HG03064 (cell line): ENCODE data around the gene APBA2.
"Not testable (repeated sequence)": the region's sequence is repeated elsewhere in the genome, so short reads cannot be mapped to it uniquely, and the experiment has no call there.

ENCODE experiments used
- ATAC-seq: cut with Tn5 transposase; IDR thresholded peaks from one replicate; pipeline ENCODE4 v1.9.1; 2021; ENCODE audit warnings: low read depth; ENCODE audit not compliant: unreplicated experiment

APBA2 gene

DNA sequence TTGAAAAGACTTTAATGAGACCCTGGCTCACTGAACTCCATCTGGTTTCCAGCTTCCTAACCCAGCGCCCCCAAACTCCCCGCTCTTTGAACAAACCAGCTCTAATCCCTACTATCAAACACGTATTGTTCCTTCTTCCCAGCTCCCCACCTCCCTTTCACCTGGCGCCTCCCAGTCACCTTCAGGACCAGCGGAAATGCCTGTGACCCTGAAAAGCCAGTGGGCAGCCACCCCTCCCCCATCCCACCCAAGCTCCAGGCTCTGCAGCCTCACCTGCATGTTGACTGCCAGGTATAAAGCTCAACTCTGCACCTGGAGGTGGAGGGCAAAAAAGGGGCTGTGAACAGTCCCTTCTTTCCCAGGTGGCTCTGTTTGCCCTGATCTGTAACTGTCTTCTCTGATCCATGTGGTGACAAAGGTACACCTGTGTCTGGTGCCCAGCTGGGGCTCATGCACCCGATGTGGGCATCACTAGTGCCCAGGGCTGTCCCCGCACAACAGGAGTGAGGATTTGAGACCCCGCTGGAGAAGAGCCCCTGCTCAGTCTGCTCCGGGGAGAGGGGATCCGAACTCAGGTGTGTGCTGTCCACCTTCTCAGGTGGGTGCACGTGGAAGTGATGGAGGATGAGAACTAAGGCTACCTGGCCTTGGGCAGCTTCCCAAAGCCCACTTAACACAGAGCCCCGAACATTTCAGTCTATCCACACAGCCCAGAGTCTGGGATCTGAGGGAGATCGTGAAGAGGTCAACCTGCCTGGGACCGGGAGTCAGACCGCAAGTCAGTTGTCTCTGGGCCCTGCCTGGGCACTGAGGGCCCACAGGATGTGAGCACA is 254.9 kb downstream of the APBA2 start:
- ATAC-seq = no peak

DNA sequence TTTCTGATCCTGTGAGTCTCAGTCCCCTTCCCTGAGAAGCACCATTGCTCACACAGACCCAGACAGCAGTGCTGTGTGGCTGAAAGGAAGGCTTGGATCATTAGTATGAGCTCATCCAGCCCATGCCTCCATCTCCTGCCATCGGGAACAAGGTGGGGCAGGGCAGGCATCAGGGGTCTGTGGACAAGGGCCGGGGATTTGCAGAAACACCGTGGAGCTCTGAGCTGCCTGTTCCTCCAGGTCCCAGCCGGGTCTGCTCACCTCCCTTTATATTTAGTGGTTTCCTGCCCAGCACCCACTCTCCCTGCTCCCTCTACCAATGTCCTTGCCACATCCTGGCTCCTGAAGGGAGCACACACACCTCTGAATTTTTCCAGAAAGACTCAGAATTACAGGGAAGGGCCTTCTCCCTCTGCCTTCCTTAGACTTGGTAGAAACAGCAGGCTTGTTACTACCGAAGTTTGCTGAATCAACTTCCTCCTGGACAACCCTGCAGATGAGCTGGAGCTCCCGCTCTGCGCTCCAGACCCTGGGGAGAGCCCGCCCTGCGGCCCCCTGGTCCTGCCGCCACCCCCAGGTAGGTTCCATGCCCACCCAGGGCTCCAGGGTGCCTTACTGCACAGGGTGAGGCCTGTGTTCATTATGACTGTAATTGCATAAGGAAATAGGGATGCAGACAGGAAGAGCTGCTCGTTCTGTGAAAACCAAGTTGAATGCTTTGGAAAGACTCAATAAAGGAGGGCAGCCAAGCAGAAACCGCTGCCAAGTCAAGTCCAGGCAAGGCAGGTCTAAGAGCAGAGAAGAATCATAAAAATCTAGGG is 255.7 kb downstream of the APBA2 start:
- ATAC-seq = no peak

DNA sequence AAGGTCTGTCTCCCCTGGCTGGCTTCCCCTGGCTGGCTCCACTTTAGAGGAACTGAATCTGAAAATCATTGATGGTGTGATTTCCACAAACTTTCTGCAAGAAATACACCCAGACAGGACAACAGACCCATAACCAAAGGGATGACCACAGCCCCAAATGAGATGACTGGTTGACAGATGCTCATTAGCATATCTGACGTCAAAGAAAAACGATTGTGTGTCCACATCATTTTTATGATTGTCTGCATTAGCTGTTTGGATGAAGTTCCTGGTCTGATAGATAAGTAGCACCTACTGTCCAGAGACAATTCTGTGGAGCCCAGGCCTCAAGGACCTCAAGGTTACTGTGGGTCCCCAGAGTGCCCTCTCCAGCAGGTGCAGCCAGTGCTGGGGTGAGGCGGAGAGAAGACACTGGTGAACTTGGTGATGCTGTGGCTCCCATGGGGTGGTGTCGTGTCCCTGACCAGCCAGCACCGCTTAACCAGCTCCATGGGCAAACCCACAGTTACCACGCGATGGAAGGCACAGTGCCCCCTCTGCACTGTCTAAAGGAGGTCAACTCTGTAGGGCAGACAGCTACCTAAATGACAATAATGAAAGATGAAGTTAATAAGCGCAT is 256.5 kb downstream of the APBA2 start:
- no peak for ATAC-seq

DNA sequence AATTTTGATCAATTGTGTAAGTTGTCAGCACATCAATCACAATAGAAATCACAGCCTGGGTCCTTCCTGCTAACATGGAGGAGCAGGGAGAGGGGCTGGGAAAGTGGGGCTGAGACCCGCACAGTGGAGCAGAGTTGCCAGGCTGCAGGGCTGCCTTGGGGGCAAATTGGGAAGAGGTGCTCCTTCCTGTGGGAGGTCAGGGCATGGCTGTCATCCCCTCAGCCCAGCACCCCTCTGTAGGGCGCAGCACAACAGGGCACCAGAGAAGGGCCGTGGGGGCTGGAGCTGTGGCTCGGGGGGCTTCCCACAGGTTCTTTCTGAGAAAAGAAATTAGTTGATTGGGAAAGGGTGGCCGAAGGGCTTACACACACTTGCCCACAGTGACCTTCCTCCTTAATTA is 257.5 kb downstream of the APBA2 start:
- no peak for ATAC-seq

DNA sequence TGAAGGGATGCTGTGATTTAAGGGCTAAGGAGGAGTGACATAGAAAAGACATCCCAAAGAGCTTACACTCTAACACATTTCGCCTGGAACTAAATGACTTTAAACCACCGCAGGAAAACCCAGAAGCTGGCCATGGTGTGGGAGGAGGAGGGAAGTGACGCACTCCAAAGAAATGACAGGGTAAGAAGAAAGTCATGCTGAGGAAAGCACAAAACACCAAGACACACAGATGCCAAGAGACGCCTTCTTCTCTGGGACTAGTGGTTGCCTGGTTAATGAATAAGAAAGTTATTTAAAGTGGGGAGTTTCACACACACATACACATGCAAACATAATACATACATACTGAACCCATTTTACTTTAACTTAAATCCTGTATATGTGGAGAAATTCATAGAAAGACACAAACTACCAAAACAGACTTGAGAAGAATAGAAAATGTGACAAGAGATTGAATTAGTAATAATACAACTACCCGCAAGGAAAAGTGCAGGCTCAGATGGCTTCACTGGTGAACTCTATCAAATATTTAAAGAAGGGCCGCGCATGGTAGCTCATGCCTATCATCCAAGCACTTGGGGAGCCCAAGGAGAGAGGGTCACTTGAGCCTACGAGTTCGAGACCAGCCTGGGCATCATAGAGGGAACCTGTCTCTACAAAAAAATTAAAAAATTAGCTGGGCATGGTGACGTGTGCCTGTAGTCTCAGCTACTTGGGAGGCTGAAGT is 258.3 kb downstream of the APBA2 start:
- no peak for ATAC-seq

DNA sequence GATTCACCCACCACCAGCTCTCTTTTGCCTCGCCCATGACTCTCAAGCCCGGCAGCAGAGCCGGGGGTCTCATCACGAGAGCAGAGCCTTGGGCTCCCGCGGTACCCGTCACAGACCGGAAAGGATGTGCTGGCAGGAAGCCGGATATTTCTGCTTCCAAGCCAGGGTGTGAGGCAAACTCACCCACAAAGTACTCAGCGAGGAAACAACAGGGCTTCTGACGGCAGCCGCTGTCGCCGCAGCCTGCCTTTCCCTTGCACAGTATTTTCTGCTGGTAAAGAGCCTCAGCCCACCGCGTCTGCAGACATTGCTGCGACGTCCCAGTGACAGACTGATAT is 263.9 kb downstream of the APBA2 start:
- ATAC-seq = no peak

DNA sequence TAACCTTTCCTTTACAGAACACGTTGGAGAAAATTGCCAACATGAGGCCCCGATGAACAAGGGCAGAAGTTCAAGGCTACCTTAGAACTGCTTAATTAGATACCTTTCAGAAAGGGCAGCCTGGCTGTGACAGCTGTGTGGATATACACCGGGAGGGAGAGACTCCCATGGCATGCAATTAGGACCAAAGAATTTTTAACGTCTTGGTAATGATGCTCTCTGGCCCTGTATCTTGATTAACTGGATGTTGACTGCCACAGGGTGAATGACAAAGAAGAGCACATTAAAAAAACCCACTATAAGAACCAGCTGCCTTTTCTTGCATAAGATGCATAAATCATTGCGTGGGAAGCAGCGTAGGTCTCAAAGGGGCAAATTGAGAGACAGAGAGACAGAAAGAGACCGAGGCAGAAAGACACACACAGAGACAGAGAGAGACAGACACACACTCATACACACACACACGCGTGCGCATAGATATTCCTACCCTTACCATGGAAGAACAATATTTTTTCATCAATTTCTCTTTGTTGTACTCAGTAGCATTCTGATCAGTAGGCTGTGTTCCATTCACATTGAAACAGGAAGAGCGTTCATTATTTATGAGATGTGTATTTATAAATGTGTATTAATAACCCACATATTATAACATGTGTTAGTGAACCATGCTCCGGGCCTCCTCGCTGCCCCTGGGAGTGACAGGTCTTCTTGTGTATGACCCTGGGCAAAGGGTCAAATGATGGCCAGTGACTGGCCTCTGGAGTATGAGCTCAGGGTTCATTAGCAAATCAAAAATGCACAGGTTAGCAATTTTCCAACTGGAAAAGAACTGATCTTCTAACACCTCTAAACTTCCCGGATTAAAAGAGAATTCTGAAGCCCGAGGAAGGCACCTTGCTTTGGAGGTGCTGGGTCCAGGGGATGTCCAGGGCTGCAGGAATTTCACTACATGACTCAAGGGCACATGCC is 265.0 kb downstream of the APBA2 start:
- ATAC-seq = no peak

DNA sequence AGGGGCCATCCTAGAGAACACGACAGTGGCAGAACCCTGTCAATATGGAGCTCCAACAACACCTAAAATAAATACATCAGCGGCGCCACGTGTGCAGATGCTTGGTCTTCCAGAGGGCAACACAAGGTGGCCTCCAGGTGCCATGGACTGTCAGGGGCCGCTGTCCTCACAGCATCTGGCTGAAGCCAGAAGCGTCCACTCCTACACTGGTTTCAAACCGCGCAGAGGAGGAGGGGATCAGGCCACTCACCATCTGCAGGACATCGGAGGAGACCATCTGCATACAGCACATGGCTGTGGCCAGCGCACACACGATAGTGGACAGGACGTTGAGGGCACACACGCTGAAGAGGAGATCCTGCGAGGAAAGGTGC is 265.7 kb downstream of the APBA2 start:
- no peak for ATAC-seq

DNA sequence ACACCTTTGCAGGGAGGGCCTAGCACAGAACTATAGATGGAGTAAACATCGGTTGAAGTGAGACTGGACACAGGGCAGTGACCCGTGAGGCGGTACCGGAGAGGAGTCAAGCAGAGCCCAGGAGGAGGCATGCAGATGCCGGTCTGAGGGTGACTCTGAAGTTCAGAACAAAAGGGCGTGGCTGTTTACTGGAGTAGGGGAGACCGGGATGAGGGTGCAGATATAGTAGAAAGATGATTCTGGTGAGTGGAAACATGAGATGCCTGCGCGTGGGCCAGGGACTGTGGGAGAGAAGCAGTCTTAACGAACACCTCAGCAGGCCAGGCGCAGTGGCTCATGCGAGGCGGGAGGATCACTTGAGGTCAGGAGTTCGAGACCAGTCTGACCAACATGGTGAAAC is 270.7 kb downstream of the APBA2 start:
- ATAC-seq = no peak

DNA sequence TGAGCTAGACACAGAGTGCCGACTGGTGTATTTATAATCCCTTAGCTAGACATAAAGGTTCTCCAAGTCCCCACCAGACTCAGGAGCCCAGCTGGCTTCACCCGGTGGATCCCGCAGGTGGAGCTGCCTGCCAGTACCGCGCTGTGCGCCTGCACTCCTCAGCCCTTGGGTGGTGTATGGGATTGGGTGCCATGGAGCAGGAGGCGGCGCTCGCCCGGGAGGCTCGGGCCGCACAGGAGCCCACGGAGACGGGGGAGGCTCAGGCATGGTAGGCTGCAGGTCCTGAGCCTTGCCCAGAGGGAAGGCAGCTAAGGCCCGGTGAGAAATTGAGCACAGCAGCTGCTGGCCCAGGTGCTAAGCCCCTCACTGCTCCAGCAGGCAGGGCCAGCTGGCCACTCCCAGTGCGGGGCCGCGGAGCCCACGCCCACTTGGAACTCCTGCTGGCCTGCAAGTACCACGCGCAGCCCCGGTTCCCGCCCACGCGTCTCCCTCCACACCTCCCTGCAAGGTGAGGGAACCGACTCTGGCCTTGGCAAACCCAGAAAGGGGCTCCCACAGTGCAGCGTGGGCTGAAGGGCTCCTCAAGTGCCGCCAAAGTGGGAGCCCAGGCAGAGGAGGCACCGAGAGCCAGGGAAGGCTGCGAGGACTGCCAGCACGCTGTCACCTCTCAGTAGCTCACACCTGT is 274.1 kb downstream of the APBA2 start:
- ATAC-seq = no peak

DNA sequence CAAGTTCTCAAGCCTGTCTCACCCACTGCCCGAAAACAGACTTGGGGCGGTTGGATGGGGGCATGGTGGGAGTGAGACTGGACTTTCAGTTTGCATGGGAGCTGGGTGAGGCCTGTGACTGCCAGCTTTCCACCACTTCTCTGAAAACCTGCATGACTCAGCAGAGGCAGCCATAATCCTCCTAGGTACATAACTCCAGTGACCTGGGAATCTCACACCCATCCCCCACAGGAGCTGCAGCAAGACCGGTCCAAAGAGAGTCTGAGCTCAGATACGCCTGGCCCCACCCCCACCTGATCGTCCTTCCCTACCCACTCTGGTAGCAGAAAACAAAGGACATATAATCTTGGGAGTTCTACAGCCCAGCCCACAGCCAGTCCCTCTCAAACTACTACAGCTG is 276.6 kb downstream of the APBA2 start:
- no peak for ATAC-seq

DNA sequence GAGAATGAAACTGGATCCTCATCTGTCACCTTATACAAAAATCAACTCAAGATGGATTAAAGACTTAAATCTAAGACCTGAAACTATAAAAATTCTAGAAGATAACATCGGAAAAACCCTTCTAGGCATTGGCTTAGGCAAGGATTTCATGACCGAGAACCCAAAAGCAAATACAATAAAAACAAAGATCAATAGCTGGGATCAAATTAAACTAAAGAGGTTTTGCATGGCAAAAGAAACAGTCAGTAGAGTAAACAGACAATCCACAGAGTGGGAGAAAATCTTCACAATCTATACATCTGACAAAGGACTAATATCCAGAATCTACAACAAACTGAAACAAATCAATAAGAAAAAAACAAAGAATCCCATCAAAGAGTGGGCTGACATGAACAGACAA is 281.3 kb downstream of the APBA2 start:
- not testable (repeated sequence) for ATAC-seq
